ENCODE data around the gene NLRC5.
"Not testable (repeated sequence)": the region's sequence is repeated elsewhere in the genome, so short reads cannot be mapped to it uniquely, and the experiment has no call there.

NLRC5 gene

GRCh38 chr16:56961386-56961785 lies 28.0 kb upstream of the NLRC5 start:
- no peak for DNase-seq

GRCh38 chr16:56961851-56962281 lies 27.5 kb upstream of the NLRC5 start, which contains the start of gene CETP:
TSS of gene CETP (plus strand) at chr16:56961950. CDS start at chr16:56961980, 30 bp downstream.
- no peak for DNase-seq

DNA sequence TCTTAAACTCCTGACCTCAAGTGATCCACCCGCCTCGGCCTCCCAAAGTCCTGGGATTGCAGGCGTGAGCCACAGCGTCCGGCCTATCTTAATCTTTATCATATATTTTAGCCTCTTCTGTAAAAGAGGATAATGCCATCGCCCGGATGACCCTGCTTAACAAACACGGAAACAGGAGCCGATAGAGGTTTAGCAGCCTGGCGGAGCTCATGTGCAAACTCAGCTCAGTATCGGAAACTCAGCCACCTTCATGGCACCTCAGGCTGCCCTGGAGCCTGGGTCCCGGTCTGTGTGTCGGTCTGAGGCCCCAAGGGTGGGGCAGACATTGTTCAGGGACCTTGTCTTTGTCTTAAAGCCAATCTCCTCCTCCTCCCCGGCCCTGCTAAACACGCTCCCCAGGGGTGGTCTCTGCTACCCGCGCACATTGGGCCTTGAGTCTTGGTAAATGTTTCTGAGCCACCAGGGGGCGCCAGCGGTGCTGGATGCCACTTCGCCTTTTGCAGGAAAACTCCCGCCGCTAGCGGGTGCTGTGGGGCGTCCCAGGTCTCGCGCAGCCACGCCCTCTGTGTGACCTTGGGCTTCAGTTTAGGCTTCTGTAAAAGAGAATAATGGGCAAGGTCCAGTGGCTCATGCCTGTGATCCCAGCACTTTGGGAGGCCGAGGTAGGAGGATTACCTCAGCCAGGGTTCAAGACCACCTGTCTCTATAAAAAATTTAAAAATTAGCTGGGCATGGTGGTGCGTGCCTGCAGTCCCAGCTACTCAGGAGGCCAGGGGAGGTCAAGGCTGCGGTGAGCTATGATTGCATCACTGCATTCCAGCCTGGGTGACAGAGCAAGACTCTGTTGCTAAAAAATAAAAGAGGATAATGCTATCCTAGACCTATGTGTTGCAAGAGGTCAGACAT lies 24.9 kb upstream of the NLRC5 start:
- peak; percentile 93 for DNase-seq

- DNase-seq = no peak
These were observed 23.9 kb upstream of the NLRC5 start for GRCh38 chr16:56965149-56966092.

GRCh38 chr16:56966093-56966475 lies 23.3 kb upstream of the NLRC5 start:
- no peak for DNase-seq

DNA sequence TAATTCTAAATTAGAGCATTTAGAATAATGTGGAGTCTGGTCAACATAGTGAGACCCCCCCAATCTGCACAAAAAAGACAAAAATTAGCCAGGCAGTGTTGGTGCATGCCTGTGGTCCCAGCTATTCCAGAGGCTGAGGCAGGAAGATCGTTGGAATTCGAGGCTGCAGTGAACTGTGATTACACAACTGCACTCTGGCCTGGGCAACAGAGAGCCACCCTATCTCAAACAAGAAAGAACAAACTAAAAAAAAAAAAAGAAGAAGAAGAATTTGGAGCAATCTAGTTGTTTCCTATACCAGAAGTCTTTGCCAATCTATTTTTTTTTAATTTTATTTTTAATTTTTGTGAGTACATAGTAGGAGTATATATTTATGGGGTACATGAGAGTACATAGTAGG lies 21.6 kb upstream of the NLRC5 start:
- DNase-seq = no peak

GRCh38 chr16:56969769-56970168 lies 19.6 kb upstream of the NLRC5 start:
- DNase-seq = no peak

DNA sequence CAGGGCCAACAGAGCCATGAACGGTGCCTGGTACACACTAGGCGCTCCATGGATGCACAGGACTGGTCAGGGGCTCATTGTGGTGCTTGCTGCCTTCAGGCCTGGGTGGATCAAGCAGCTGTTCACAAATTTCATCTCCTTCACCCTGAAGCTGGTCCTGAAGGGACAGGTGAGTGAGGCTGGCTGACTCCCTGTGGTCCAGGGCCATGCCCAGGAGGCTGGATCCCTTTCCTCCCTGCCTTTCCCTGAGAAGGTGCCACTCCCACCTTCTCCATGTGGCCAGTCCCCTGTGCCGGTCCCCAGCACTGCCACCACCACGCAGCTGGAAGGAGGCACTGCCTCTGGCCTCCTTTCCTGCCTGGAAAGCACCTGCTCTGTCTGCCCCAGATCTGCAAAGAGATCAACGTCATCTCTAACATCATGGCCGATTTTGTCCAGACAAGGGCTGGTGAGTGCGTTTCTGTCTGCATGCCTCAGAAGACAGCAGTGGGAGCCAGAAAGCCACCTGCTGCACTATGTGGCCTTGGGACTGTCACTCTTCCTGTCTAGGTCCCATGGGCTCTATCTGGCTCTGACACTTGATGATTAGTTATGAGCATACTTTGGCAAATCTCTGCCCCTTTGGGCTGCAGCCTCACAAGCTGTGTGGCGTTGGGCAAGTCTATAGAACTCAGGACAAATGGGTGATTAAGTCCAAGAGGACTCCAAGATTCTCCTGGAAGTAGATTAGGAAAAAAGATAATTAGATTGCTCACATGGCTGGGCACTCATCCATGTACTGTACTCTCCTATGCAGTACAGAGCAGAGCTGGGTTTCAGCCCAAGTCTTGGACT lies 18.2 kb upstream of the NLRC5 start:
- no peak for DNase-seq

GRCh38 chr16:56971768-56972043 lies 17.7 kb upstream of the NLRC5 start:
- DNase-seq = no peak

DNA sequence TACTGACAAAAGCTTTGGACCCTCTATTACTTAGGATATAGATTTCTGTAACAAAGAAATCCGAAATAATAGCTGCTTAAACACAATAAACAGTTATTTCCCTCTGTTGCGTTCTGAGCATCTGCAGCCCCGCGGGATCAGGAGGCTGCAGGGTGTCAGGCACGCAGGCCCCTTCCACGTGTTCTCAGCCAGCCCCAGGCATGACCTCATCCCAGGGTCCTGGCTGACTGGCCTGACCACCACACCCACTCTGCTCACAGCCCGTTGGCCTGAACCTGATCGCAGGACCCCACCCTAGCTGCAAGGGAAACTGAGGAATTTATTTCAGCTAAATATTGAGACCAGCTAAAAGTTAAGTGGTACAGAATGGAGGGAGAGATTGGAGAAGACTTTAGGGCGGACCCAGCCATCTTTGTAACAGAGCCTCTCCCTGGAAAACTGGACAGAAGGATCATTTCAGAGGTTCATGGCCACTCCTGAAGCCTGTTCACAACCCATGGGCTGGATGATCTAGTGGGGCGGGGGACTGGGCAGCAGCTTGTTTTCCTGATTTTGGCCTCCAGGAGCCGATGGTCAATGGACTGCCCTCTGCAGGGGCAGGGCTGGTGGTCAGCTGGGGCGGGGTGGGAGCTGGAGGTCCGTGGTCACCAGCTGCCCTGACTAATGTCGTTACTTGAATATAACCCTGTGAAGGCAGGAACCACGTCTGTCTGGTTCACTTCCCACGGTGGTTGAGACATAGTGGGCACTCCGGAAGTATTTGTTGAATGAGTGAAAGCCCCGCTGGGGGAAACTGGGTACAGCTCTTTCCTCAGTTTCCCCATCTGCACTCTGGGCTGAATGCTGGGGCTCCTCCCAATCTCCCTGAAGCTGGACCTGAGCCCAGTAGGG lies 16.7 kb upstream of the NLRC5 start:
- DNase-seq = no peak

DNA sequence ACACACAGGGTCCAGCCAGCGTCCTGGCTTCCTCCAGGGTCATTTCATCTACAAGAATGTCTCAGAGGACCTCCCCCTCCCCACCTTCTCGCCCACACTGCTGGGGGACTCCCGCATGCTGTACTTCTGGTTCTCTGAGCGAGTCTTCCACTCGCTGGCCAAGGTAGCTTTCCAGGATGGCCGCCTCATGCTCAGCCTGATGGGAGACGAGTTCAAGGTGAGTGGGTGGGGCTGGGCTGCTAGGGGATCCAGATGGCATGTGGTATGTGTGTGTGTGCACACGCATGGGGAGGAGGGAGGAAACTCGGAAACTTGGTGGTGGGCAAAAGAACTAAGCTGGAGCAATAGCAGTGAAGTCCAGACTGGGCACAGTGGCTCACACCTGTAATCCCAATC lies 16.1 kb upstream of the NLRC5 start:
- DNase-seq = no peak

GRCh38 chr16:56973899-56974298 lies 15.5 kb upstream of the NLRC5 start:
- DNase-seq = not testable (repeated sequence)

DNA sequence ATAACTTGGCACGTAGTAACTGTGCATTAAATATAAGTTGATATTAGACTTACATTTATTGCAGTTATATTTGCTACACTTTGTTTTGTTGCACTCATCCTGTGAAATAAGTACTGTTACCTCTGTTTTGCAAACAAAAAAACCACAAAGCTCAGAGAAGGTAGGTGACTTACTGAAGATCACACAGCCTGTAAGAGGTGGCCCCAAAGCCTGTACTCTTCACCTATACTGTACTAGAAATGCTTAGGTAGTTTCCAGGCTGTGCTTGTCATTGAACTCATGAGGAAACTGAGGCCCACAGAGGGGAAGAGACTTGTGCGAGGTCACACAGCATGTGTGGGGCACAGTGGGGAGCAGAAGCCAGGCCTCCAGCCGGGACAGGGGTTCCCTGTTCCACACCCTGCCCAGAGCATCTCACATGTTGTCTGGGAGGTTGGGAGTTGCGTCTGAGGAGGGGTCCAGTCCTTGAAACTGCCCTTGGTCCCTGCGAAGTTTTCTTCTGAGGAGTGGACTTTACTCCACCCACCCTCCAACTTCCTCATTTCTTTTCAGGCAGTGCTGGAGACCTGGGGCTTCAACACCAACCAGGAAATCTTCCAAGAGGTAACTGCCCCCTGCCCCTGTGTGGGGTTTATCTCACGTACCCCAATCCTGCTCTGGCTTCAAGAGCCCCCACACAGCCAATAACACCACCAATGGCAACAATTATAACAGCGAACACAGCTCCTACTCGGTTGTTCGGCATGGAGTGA lies 14.6 kb upstream of the NLRC5 start:
- no peak for DNase-seq

- DNase-seq = no peak
These were observed 13.6 kb upstream of the NLRC5 start for GRCh38 chr16:56975714-56976113.

DNA sequence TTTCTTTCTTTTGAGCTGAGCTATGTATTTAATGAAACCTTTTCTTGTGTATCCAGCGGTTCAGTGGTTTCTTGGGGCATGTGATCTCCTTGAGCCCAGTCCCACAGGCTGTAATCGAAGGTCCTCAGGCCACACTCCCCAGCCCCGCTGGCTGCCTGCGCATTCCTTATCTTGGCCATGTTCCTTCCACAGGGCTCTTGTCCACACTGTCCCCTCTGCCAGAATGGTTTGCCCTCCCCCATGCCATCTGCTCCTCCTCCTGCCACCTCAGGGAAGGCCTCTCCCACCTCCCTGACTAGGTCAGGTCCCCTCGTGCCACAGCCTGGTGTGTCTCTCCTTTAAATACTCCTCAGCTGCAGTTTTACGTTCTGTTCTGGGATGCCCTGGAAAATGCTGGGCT lies 12.1 kb upstream of the NLRC5 start:
- no peak for DNase-seq

DNA sequence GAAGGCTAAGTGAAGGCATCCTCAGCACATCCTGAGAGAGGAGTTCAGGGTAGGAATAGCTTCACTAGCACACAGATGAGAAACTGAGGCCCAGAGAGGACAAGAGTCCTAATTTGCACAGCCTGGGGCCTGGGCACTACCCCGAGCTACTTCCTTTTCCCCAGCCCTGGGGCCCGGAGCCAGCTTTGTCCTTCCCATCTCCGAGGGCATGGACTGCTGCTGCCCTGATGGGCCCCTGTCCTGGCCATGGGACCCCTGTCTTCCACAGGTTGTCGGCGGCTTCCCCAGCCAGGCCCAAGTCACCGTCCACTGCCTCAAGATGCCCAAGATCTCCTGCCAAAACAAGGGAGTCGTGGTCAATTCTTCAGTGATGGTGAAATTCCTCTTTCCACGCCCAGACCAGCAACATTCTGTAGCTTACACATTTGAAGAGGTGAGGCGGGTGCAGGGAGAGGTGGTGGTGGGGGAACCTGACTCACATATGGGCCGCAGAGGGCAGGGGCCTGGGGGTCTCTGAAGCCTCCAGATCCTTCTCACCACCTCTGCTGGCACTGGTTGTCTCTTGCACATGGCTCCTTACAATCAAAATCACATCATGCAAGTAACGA lies 11.4 kb upstream of the NLRC5 start:
- no peak for DNase-seq

DNA sequence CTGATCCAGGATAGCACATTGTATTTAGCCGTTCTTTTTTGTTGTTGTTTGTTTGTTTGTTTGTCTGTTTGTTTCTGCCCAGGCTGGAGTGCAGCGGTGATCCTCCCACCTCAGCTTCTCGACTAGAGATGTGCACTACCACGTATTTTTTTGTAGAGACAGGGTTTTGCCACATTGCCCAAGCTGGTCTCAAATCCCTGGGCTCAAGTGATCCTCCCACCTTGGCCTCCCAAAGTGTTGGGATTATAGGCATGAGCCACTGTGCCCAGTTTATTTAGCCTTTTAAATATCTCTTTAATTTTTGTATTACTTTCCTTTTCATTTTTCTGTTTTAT lies 9.2 kb upstream of the NLRC5 start:
- no peak for DNase-seq

DNA sequence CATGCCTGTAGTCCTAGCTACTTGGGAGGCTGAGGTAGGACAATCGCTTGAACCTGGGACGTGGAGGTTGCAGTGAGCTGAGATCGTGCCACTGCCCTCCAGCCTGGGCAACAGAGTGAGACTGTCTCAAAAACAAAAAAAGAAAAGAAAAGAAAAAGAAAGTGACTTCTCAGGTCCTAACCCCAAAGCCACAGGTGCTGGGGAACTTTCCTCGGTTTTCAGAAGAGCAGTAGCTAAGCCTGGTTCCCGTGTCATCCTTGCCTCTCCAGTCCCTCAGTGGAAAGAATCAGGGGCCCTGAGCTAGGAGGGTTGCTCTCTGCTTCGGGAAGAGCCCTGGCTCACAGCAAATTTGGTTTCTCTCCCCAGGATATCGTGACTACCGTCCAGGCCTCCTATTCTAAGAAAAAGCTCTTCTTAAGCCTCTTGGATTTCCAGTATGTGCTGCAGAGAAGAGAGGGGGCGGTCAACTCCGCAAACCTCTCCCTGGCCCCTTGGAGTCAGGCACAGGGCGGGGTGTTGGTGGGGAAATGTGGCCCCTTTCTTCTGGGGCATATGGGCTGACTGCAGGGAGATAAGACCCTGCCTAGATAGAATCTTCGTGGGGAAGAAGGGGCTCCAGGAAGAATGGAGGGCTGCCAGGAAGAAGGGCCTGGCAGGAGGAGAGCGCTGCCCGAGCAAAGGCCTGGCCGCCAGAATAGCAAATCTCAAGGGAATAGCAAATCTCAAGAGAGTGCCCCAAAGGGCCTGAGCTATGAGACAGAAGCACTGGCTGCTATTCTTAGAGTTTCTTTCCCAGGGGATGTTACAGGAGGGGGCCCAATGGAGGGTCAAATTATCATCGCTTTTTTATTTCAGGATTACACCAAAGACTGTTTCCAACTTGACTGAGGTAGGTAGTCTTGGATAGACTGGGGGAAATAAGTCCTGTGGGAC lies 8.3 kb upstream of the NLRC5 start:
- no peak for DNase-seq

DNA sequence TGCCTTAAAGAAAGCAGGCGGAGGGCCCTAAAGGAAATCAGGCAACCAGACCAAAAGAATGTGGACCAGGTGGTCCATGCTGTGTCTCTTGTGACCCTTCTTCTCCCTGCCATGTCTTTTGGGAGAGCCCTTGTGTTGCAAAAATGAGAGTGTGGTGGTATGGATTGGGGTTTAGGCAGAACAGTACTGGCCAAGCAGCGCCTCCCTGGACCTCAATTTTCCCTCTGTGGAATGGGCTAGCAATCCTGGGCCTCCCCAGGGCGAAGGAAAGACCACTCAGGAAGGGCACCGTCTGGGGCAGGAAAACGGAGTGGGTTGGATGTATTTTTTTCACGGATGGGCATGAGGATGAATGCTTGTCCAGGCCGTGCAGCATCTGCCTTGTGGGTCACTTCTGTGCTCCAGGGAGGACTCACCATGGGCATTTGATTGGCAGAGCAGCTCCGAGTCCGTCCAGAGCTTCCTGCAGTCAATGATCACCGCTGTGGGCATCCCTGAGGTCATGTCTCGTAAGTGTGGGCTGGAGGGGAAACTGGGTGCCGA lies 7.6 kb upstream of the NLRC5 start:
- DNase-seq = no peak

All from CD4-positive, alpha-beta T cell treated with Interleukin-12 subunit alpha and Interleukin-12 subunit beta, for 1 hour (primary cell).